Esophagus muscularis mucosa (tissue), 3 donors: ENCODE results near the gene HEATR1.

Source experiments
- POLR2AphosphoS5 ChIP-seq, 2 donors: sonication (generic); formaldehyde crosslinking; IDR thresholded peaks; one replicate each; pipeline ENCODE4 v1.6.1; 2017; ENCODE audit warnings: antibody characterized with exemption in 2 of 2
- TF ChIP-seq, protein P1 (sequence below), 3 experiments: fragments of 200-600 bp in 2 of 3; fragments of 450-650 bp in 1 of 3; sonication (generic) in 2 of 3; IDR thresholded peaks; one replicate each; pipeline ENCODE4 v1.5.1; 2017 to 2019; ENCODE audit warnings: antibody characterized with exemption in 3 of 3, mild to moderate bottlenecking in 2 of 3, moderate library complexity in 1 of 3

DNA sequence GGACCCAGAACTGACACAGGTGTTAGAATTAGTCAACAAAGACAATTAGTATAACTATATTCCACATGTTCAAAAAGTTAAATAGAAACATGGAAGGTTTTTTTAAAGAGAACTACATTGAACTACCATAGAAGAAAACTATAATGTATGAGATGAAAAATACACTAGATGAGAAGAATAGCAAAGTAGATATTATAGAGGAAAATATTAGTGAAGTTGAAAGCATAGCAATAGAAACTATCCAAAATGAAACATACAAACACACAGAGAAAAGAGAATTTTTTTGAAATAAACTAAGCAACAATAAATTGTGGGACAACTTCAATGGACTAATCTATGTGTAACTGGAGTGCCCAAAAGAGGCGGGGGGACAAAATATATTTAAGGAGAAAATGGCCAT, 8.0 kb upstream of the HEATR1 start:
- TF ChIP-seq POLR2AphosphoS5 (IDR thresholded peaks at IDR 0.05), result no peak
- TF ChIP-seq, protein P1, sequence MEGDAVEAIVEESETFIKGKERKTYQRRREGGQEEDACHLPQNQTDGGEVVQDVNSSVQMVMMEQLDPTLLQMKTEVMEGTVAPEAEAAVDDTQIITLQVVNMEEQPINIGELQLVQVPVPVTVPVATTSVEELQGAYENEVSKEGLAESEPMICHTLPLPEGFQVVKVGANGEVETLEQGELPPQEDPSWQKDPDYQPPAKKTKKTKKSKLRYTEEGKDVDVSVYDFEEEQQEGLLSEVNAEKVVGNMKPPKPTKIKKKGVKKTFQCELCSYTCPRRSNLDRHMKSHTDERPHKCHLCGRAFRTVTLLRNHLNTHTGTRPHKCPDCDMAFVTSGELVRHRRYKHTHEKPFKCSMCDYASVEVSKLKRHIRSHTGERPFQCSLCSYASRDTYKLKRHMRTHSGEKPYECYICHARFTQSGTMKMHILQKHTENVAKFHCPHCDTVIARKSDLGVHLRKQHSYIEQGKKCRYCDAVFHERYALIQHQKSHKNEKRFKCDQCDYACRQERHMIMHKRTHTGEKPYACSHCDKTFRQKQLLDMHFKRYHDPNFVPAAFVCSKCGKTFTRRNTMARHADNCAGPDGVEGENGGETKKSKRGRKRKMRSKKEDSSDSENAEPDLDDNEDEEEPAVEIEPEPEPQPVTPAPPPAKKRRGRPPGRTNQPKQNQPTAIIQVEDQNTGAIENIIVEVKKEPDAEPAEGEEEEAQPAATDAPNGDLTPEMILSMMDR (IDR thresholded peaks at IDR 0.05), result no peak
